ENCODE results near the gene KIF13A. TPM values are rescaled to one million over a fixed set of nuclear protein-coding genes. Genes with fewer than 3 reads are reported as not detected.

KIF13A gene
- total and polyA plus RNA-seq, 2 donors (not counting 3 experiments of a cell fraction or from before 2014, with no cell fraction given) = 24.9 to 65.8 TPM

DNA sequence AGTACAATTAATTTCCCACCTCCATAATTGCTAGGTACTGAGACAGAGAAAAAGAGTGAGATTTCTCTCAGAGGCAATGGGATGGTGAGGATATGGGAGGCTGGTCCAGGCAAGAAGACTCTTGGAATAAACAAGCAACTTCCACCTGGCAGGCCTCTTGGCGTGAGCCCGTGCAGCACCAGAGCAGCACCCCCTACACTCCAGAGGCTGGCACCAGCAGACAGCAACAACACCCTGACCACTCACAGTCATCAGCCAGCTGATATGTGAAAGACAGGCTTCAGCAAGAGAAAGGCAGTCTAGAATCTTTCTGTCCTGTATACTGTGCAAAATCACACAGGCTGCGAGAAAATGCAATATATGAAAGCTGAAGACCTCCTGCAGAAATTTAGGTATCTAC lies 59.7 kb downstream of the KIF13A start:
- DNase-seq (ENCODE audit: low read depth, low spot score) (no peak), FAIRE-seq (no peak)
- no peaks in the 10 kb centered on the region for H3K36me3 ChIP-seq (ENCODE audit: control insufficient read depth in 2 of 2, extremely low read depth in 1 of 2, insufficient read depth in 2 of 2, low read length in 2 of 2)
- H3K9ac ChIP-seq (replicated peaks; ENCODE audit: extremely low read depth, insufficient read depth, low read length) = no peak overlapping the region
- H4K20me1 ChIP-seq (replicated peaks; ENCODE audit: control insufficient read depth, extremely low read depth, insufficient read depth, low read length) = no peaks in the 10 kb centered on the region
- peaks cover 23% of the 10 kb centered on the region for H3K79me2 ChIP-seq (ENCODE audit: control insufficient read depth, insufficient read depth, low read length)
- H2AFZ ChIP-seq (ENCODE audit: low read depth, low read length) = no peak overlapping the region
- dilution Hi-C loops (cut with MboI; ENCODE audit: extremely low pct_ligation_motif_present, low sequenced_read_pairs) (no loop called here), intact Hi-C loops (cut with micrococcal nuclease) (no loop called here)
- no peak overlapping the region for H3K27ac ChIP-seq (ENCODE audit: insufficient read depth, low read depth, low read length)
- H3K4me3 ChIP-seq (replicated peaks in 1 of 3; ENCODE audit: insufficient read depth in 1 of 3, low read depth in 1 of 3, low read length in 3 of 3) = no peak overlapping the region
- TF ChIP-seq MYC (IDR thresholded peaks at IDR 0.05; ENCODE audit: low read depth, low read length) (no peak), GATA2 (IDR thresholded peaks at IDR 0.05; ENCODE audit: insufficient read depth, insufficient read length, low read depth, low read length) (no peak), EZH2 (IDR thresholded peaks at IDR 0.05; ENCODE audit: borderline replicate concordance, low read depth, low read length, severe bottlenecking) (no peak), FOS (IDR thresholded peaks at IDR 0.05; ENCODE audit: borderline replicate concordance, insufficient read depth, low read length) (no peak), JUN (IDR thresholded peaks at IDR 0.05; ENCODE audit: borderline replicate concordance, insufficient read depth, insufficient read length, low read depth) (no peak), POLR2A (IDR thresholded peaks at IDR 0.05; ENCODE audit: low read depth, low read length) (no peak), POLR2AphosphoS5 (IDR thresholded peaks at IDR 0.05; ENCODE audit: insufficient read depth, low read depth, low read length) (no peak)
- TF ChIP-seq, protein P1, sequence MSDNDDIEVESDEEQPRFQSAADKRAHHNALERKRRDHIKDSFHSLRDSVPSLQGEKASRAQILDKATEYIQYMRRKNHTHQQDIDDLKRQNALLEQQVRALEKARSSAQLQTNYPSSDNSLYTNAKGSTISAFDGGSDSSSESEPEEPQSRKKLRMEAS (IDR thresholded peaks at IDR 0.05; ENCODE audit: insufficient read depth, insufficient read length) = no peak
- TF ChIP-seq, protein P2, sequence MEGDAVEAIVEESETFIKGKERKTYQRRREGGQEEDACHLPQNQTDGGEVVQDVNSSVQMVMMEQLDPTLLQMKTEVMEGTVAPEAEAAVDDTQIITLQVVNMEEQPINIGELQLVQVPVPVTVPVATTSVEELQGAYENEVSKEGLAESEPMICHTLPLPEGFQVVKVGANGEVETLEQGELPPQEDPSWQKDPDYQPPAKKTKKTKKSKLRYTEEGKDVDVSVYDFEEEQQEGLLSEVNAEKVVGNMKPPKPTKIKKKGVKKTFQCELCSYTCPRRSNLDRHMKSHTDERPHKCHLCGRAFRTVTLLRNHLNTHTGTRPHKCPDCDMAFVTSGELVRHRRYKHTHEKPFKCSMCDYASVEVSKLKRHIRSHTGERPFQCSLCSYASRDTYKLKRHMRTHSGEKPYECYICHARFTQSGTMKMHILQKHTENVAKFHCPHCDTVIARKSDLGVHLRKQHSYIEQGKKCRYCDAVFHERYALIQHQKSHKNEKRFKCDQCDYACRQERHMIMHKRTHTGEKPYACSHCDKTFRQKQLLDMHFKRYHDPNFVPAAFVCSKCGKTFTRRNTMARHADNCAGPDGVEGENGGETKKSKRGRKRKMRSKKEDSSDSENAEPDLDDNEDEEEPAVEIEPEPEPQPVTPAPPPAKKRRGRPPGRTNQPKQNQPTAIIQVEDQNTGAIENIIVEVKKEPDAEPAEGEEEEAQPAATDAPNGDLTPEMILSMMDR (IDR thresholded peaks at IDR 0.05; ENCODE audit: extremely low read depth in 1 of 2, insufficient read depth in 1 of 2, low read depth in 1 of 2, low read length in 2 of 2) = no peak
- ChIA-PET POLR2A (no interaction called here), CTCF (no interaction called here)
- H3K9me1 ChIP-seq (replicated peaks; ENCODE audit: control insufficient read depth, extremely low read depth, insufficient read depth, low read length) = no peaks in the 10 kb centered on the region
- BruUV-seq (replicated peaks) = no TSS peak
- no peaks in the 10 kb centered on the region for H3K9me3 ChIP-seq (replicated peaks; ENCODE audit: control insufficient read depth, insufficient read depth, low read length)
- no peak overlapping the region for H3K4me2 ChIP-seq (ENCODE audit: insufficient read depth, low read length)
- no peaks in the 10 kb centered on the region for H3K27me3 ChIP-seq (ENCODE audit: control insufficient read depth in 2 of 2, insufficient read depth in 2 of 2, low read length in 2 of 2)
- H3K4me1 ChIP-seq (ENCODE audit: control insufficient read depth, extremely low read depth, insufficient read depth, low read length) = peaks cover 59% of the 10 kb centered on the region

All from endothelial cell of umbilical vein (primary cell).